Hepatocyte (in vitro differentiated cells): ENCODE results near the gene USP11.

Source experiments
- EZH2 ChIP-seq: fragments of 200-600 bp; sonication (generic); IDR thresholded peaks from 2 replicates; pipeline ENCODE4 v1.6.1; 2016; ENCODE audit warnings: antibody characterized with exemption, mild to moderate bottlenecking, borderline replicate concordance
- TF ChIP-seq, protein P1 (sequence below): fragments of 200-600 bp; sonication (generic); IDR thresholded peaks from 2 replicates; pipeline ENCODE4 v1.5.1; 2016; ENCODE audit warnings: antibody characterized with exemption, mild to moderate bottlenecking; ENCODE audit not compliant: poor library complexity

DNA sequence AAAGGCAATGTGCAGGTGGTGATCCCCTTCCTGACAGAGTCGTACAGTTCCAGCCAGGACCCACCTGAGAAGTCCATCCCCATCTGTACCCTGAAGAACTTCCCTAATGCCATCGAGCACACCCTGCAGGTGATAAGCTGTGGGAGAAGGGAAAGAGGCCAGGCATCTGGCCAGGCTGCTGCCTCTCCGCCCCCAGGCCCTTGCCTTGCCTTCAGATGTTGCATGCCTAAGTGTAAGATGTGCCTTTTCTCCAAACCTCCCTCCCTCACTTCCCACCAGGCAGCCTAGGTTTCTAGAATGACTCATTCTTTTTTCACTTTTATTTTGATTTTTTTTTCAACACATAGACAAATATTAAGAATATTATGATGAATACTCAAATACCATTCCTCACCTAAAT is 26.5 kb upstream of the USP11 start:
- TF ChIP-seq, protein P1, sequence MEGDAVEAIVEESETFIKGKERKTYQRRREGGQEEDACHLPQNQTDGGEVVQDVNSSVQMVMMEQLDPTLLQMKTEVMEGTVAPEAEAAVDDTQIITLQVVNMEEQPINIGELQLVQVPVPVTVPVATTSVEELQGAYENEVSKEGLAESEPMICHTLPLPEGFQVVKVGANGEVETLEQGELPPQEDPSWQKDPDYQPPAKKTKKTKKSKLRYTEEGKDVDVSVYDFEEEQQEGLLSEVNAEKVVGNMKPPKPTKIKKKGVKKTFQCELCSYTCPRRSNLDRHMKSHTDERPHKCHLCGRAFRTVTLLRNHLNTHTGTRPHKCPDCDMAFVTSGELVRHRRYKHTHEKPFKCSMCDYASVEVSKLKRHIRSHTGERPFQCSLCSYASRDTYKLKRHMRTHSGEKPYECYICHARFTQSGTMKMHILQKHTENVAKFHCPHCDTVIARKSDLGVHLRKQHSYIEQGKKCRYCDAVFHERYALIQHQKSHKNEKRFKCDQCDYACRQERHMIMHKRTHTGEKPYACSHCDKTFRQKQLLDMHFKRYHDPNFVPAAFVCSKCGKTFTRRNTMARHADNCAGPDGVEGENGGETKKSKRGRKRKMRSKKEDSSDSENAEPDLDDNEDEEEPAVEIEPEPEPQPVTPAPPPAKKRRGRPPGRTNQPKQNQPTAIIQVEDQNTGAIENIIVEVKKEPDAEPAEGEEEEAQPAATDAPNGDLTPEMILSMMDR = no peak
- TF ChIP-seq EZH2 = no peak
